PC-9 (cell line): ENCODE measurements around the gene HPS1.

Source experiments
- EZH2 ChIP-seq: fragments of 200-600 bp; sonication (generic); IDR thresholded peaks from 2 replicates; pipeline ENCODE4 v1.8.0; 2017; ENCODE audit warnings: antibody characterized with exemption, low read depth
- TF ChIP-seq, protein P1 (sequence below): fragments of 200-600 bp; sonication (generic); conservative IDR thresholded peaks from 2 replicates; pipeline ENCODE4 v1.6.1; 2017; ENCODE audit warnings: mixed run types, antibody characterized with exemption, mild to moderate bottlenecking, moderate library complexity

DNA sequence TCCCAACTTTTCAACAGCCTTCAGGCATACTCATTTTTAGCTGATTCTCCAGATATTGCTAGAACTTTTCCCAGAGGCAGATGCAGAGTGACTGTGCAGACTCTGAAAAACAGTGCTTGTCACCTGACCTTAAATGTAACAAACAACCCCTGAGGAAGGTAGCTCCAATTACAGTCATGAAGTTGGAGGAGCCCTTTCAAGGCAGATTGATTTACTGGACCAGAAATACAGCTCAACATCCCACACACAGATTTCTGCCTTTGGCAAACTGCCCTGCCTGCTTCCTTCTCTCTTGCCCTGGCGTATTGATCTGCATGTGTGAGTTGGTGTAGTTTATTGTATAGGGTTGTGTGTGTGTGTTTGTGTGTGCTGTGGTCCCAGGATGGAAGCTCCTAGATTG, 70.2 kb downstream of the HPS1 start:
- no peak for TF ChIP-seq EZH2
- TF ChIP-seq, protein P1, sequence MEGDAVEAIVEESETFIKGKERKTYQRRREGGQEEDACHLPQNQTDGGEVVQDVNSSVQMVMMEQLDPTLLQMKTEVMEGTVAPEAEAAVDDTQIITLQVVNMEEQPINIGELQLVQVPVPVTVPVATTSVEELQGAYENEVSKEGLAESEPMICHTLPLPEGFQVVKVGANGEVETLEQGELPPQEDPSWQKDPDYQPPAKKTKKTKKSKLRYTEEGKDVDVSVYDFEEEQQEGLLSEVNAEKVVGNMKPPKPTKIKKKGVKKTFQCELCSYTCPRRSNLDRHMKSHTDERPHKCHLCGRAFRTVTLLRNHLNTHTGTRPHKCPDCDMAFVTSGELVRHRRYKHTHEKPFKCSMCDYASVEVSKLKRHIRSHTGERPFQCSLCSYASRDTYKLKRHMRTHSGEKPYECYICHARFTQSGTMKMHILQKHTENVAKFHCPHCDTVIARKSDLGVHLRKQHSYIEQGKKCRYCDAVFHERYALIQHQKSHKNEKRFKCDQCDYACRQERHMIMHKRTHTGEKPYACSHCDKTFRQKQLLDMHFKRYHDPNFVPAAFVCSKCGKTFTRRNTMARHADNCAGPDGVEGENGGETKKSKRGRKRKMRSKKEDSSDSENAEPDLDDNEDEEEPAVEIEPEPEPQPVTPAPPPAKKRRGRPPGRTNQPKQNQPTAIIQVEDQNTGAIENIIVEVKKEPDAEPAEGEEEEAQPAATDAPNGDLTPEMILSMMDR, result no peak
